Panc1 (cell line): ENCODE results near the gene PRR20G. TPM values are rescaled to one million over a fixed set of nuclear protein-coding genes. Genes with fewer than 3 reads are reported as not detected.

Experiments used
- ATAC-seq: fragments of 200-7000 bp; cut with Tn5 transposase; 2 replicates; pipeline ENCODE4 v1.9.1; 2020; ENCODE audit warnings: mild to moderate bottlenecking, moderate library complexity
- BruUV-seq: library from RNA; stranded (reverse); fragments of 400-500 nt; replicated peaks from 2 replicates; lab custom pipeline; 2021; lab: Mats Ljungman, UMichigan
- CTCF ChIA-PET: fragments of 300-600 bp; sonication (Branson Sonifier 250); formaldehyde crosslinking; loops from one replicate; lab custom pipeline; 2022; ENCODE audit warnings: antibody characterized with exemption; lab: Charles Lee
- POLR2A ChIA-PET: fragments of 300-600 bp; sonication (Branson Sonifier 250); formaldehyde crosslinking; loops from one replicate; lab custom pipeline; 2022; ENCODE audit warnings: antibody characterized with exemption; lab: Charles Lee
- DNase-seq: peaks from one replicate; pipeline ENCODE4 v3.0.0-alpha.2; 2010; ENCODE audit warnings: low read depth, low spot score
- H3K27ac ChIP-seq: 2 replicates; pipeline ENCODE4 v1.5.1; 2011; ENCODE audit warnings: mild to moderate bottlenecking, low read length, inconsistent platforms
- H3K27me3 ChIP-seq: fragments of 200-500 bp; sonication (Bioruptor generic); 2 replicates; pipeline ENCODE4 v1.6.0; 2014; ENCODE audit warnings: low read length, inconsistent platforms; ENCODE audit not compliant: control insufficient read depth, insufficient read depth
- H3K36me3 ChIP-seq: fragments of 200-500 bp; sonication (Bioruptor generic); 2 replicates; pipeline ENCODE4 v1.5.1; 2014; ENCODE audit warnings: inconsistent platforms, mild to moderate bottlenecking, low read length, moderate library complexity; ENCODE audit not compliant: control insufficient read depth, insufficient read depth
- H3K4me1 ChIP-seq: 2 replicates; pipeline ENCODE4 v1.5.1; 2011; ENCODE audit warnings: inconsistent platforms, mild to moderate bottlenecking, low read length, moderate library complexity; ENCODE audit not compliant: control insufficient read depth, insufficient read depth
- H3K4me3 ChIP-seq, 2 experiments: 2 replicates each; pipeline ENCODE4 v1.5.1; 2011 to 2012; ENCODE audit warnings: low read depth in 2 of 2, low read length in 2 of 2, mild to moderate bottlenecking in 2 of 2, inconsistent platforms in 1 of 2, moderate library complexity in 1 of 2
- H3K9me3 ChIP-seq: fragments of 200-500 bp; sonication (Bioruptor generic); 2 replicates; pipeline ENCODE4 v1.5.1; 2014; ENCODE audit warnings: low read depth, mild to moderate bottlenecking, inconsistent platforms, low read length, moderate library complexity; ENCODE audit not compliant: control insufficient read depth, insufficient read depth
- POLR2AphosphoS5 ChIP-seq: IDR thresholded peaks from 2 replicates; pipeline ENCODE4 v1.6.1; 2012; ENCODE audit warnings: mild to moderate bottlenecking, low read depth, low read length, moderate library complexity
- REST ChIP-seq, 2 experiments: IDR thresholded peaks; 2 replicates each; pipeline ENCODE4 v1.6.1; 2011 to 2012; ENCODE audit warnings: low read depth in 2 of 2, control low read depth in 1 of 2, low read length in 1 of 2, mild to moderate bottlenecking in 1 of 2, moderate library complexity in 1 of 2; ENCODE audit not compliant: insufficient read depth in 1 of 2
- SIN3A ChIP-seq: IDR thresholded peaks from 2 replicates; pipeline ENCODE4 v1.6.1; 2012; ENCODE audit warnings: low read depth, mild to moderate bottlenecking, low read length, moderate library complexity, borderline replicate concordance; ENCODE audit not compliant: insufficient read depth
- TCF7L2 ChIP-seq: IDR thresholded peaks from 2 replicates; pipeline ENCODE4 v1.6.1; 2011; ENCODE audit warnings: mild to moderate bottlenecking, low read depth, low read length, inconsistent platforms
- in situ Hi-C: cut with HindIII; loops from 2 replicates; pipeline ENCODE4 v1.10.0; 2016; ENCODE audit warnings: low sequenced_read_pairs, low pct_unique_long_range_greater_than_20kb
- intact Hi-C: fragments of 100-400 bp; cut with micrococcal nuclease; formaldehyde crosslinking; loops from one replicate; pipeline ENCODE4 v1.10.0; 2022; ENCODE audit not compliant: unreplicated experiment
- total RNA-seq: library from RNA; stranded (reverse); gene quantifications from one replicate; pipeline ENCODE4 v1.2.1, GENCODE V29; 2021; ENCODE audit not compliant: unreplicated experiment
- TF ChIP-seq, protein P1 (sequence below): fragments of 450-650 bp; IDR thresholded peaks from 2 replicates; pipeline ENCODE4 v1.5.1; 2017; ENCODE audit warnings: mild to moderate bottlenecking

The PRR20G gene
- total RNA-seq, 1 experiment from 2014 or later: not detected

GRCh38 chr3:127326341-127326740 lies 38.5 kb upstream of the PRR20G start:
- BruUV-seq: no TSS peak
- DNase-seq: no peak
- in situ Hi-C loops: no loop called here
- no peaks in the 10 kb centered on the region for H3K4me1 ChIP-seq
- no peaks in the 10 kb centered on the region for H3K36me3 ChIP-seq
- H3K27ac ChIP-seq: no peak overlapping the region
- CTCF ChIA-PET: no interaction called here
- POLR2A ChIA-PET: no interaction called here
- ATAC-seq: no peak
- peaks cover under 1% of the 10 kb centered on the region; the same call in 1 of the 2 replicates for H3K9me3 ChIP-seq
- H3K4me3 ChIP-seq: no peak overlapping the region
- intact Hi-C loops: no loop called here
- peaks cover 7% of the 10 kb centered on the region for H3K27me3 ChIP-seq
- no peak for TF ChIP-seq POLR2AphosphoS5
- no peak for TF ChIP-seq REST (IDR thresholded peaks at IDR 0.05; ENCODE audit: insufficient read depth in 1 of 2, low read depth in 2 of 2, low read length in 1 of 2)
- no peak for TF ChIP-seq SIN3A
- TF ChIP-seq, protein P1, sequence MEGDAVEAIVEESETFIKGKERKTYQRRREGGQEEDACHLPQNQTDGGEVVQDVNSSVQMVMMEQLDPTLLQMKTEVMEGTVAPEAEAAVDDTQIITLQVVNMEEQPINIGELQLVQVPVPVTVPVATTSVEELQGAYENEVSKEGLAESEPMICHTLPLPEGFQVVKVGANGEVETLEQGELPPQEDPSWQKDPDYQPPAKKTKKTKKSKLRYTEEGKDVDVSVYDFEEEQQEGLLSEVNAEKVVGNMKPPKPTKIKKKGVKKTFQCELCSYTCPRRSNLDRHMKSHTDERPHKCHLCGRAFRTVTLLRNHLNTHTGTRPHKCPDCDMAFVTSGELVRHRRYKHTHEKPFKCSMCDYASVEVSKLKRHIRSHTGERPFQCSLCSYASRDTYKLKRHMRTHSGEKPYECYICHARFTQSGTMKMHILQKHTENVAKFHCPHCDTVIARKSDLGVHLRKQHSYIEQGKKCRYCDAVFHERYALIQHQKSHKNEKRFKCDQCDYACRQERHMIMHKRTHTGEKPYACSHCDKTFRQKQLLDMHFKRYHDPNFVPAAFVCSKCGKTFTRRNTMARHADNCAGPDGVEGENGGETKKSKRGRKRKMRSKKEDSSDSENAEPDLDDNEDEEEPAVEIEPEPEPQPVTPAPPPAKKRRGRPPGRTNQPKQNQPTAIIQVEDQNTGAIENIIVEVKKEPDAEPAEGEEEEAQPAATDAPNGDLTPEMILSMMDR: no peak
- no peak for TF ChIP-seq TCF7L2

- Histone ChIP-seq H3K4me3 (no peak overlapping the region), H3K4me1 (no peaks in the 10 kb centered on the region), H3K36me3 (no peaks in the 10 kb centered on the region), H3K9me3 (no peaks in the 10 kb centered on the region; the same call in 1 of the 2 replicates), H3K27ac (no peak overlapping the region), H3K27me3 (peaks cover 7% of the 10 kb centered on the region)
- ChIA-PET POLR2A (no interaction called here), CTCF (no interaction called here)
- no TSS peak for BruUV-seq
- intact Hi-C loops: no loop called here
- TF ChIP-seq, protein P1: no peak
- TF ChIP-seq REST (IDR thresholded peaks at IDR 0.05; ENCODE audit: insufficient read depth in 1 of 2, low read depth in 2 of 2, low read length in 1 of 2): no peak
- TF ChIP-seq POLR2AphosphoS5: no peak
- TF ChIP-seq SIN3A: no peak
- TF ChIP-seq TCF7L2: no peak
- no peak for DNase-seq
- no peak for ATAC-seq
- in situ Hi-C loops: no loop called here
These were observed 37.7 kb upstream of the PRR20G start for GRCh38 chr3:127325629-127325961.
